Measurements from ENCODE around the gene XPO4. TPM values are rescaled to one million over a fixed set of nuclear protein-coding genes. Genes with fewer than 3 reads are reported as not detected.
"Not testable (repeated sequence)": the region's sequence is repeated elsewhere in the genome, so short reads cannot be mapped to it uniquely, and the experiment has no call there.

The XPO4 gene
- 10 to 100 TPM; 19.3 to 24.8 TPM for total RNA-seq

DNA sequence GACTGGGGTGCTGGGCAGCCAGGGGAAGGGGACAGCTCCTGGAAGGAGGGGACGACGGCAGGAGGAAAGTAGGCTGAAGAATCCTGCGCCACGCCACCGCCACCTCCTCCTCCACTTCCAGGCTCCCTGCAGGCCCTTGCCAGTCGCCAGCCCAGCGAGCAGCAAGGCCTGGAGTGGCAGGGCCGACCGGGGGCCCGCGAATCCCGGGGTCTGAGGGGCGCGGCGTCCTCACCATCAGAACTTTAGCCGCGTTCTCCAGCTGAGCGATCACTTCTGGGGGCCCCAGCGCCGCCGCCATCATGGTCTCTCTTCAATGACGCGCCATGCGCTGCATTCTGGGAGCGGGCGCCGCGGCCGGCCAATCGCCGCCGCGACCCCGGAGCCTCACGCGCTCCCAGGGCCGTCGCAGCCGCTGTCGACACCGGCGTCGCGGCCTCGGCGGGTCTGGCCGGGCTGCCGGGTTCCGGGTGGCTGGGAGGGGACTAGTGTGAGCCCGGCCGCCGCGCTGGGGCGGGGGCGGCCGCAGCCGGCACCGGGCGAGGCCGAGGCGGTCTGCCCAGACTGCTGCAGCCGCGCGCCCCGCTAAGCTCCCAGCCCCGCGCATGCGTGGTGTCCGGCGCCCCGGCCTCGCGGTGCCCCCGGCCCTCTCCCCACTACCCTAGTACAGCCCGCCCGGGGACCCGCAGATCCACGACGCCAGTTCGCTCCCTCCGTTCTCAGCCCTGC lies at the start of gene XPO4:
TSS of gene XPO4 (minus strand) at position 309 of the 726 bp plus-strand sequence. CDS start at position 301, 8 bp downstream.
- TF ChIP-seq, protein P1, sequence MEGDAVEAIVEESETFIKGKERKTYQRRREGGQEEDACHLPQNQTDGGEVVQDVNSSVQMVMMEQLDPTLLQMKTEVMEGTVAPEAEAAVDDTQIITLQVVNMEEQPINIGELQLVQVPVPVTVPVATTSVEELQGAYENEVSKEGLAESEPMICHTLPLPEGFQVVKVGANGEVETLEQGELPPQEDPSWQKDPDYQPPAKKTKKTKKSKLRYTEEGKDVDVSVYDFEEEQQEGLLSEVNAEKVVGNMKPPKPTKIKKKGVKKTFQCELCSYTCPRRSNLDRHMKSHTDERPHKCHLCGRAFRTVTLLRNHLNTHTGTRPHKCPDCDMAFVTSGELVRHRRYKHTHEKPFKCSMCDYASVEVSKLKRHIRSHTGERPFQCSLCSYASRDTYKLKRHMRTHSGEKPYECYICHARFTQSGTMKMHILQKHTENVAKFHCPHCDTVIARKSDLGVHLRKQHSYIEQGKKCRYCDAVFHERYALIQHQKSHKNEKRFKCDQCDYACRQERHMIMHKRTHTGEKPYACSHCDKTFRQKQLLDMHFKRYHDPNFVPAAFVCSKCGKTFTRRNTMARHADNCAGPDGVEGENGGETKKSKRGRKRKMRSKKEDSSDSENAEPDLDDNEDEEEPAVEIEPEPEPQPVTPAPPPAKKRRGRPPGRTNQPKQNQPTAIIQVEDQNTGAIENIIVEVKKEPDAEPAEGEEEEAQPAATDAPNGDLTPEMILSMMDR (IDR thresholded peaks at IDR 0.05) = no peak
- ATAC-seq (ENCODE audit: insufficient number of reproducible peaks, low FRiP score, low read depth) (peak; percentile 61), DNase-seq (ENCODE audit: low spot score) (peak; percentile 23)
- Histone ChIP-seq H3K27ac (peak within 1 kb of the TSS; percentile 93 to 95), H3K9me3 (no peaks in the 10 kb centered on the region), H3K27me3 (replicated peaks; ENCODE audit: insufficient read depth) (no peaks in the 10 kb centered on the region), H3K4me3 (peak within 1 kb of the TSS; percentile 100), H3K4me1 (ENCODE audit: control insufficient read depth in 1 of 2, low read depth in 2 of 2) (peaks cover 5 to 16% of the 10 kb centered on the region in 2 donors), H3K36me3 (no peaks in the 10 kb centered on the region)

DNA sequence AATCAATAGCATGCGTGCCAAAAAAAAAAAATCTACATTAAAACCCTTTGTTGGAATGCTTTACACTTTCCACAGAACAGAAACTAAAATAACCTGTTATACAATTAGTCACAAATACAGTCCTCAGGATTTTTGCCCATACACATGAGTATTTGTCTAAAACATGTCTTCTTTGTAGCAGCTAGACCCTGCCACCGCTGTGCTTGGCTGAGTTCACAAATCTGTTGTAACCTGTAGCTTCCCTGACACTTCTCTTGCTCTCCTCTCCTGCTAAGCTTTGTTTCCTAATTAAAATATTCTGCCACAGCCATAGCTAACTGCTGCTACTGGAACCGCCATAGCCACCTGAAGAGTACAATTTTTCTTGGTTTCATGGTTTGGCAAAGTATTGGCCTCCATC lies 45.5 kb upstream of the XPO4 start:
- H3K36me3 ChIP-seq; H3K27ac ChIP-seq; ATAC-seq (ENCODE audit: insufficient number of reproducible peaks, low FRiP score, low read depth); H3K4me3 ChIP-seq; H3K9me3 ChIP-seq; DNase-seq (ENCODE audit: low spot score); H3K27me3 ChIP-seq (replicated peaks; ENCODE audit: insufficient read depth): not testable (repeated sequence)
- peaks cover 0 to 11% of the 10 kb centered on the region in 2 donors for H3K4me1 ChIP-seq (ENCODE audit: control insufficient read depth in 1 of 2, low read depth in 2 of 2)

DNA sequence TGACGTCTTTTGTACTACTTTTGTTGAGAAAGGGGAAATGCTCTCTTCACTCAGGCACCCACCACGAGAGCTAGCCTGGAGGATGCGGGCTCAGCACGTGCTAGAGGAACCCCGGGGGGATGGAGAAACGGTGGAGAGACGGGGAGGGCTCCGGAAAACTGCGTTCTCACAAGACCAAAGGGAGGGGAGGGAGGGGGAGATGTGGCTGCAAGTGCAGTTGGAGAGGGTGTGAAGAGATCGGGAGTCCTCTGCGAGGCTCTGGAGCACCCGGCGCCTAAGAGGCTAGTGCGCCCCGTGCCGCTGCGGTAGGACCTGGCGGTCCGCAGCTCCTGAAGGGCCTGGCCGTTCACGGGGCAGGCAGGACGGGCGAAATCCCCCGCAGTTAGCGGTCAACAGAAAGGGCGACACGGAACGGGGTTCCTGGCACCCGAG lies 43.4 kb upstream of the XPO4 start:
- DNase-seq (ENCODE audit: low spot score) (no peak), ATAC-seq (ENCODE audit: insufficient number of reproducible peaks, low FRiP score, low read depth) (no peak)
- Histone ChIP-seq H3K36me3 (no peaks in the 10 kb centered on the region), H3K4me3 (peak overlapping the region; percentile 39), H3K9me3 (no peaks in the 10 kb centered on the region), H3K4me1 (ENCODE audit: control insufficient read depth in 1 of 2, low read depth in 2 of 2) (peaks cover 0 to 13% of the 10 kb centered on the region in 2 donors), H3K27me3 (replicated peaks; ENCODE audit: insufficient read depth) (no peaks in the 10 kb centered on the region), H3K27ac (no peak overlapping the region)
- TF ChIP-seq, protein P1 (IDR thresholded peaks at IDR 0.05) = no peak

DNA sequence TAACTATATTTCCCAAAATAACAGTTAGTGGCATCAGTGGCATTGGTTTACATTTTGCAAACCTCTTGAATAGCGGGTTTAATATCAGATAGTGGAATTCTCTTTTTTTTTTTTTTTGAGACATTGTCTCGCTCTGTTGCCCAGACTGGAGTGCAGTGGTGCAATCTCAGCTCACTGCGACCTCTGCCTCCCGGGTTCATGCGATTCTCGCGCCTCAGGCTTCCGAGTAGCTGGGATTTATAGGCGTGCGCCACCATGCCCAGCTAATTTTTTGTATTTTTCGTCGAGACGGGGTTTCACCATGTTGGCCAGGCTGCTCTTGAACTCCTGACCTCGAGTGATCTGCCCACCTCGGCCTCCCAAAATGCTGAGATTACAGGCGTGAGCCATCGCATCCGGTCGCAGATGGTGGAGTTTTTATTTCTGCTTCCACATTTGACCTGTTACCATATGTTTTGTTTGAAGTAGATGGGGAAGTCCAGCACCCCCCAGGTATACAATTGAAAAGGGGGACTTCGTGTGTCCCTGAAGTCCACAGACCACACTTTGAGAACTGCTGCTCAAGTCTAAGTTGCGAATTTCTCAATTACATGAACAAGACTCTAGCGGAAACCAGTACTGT lies 40.5 kb upstream of the XPO4 start:
- TF ChIP-seq, protein P1 (IDR thresholded peaks at IDR 0.05) = no peak
- H3K4me1 ChIP-seq (ENCODE audit: control insufficient read depth in 1 of 2, low read depth in 2 of 2) = peaks cover 0 to 13% of the 10 kb centered on the region in 2 donors
- no peak for DNase-seq (ENCODE audit: low spot score)
- no peaks in the 10 kb centered on the region for H3K36me3 ChIP-seq
- H3K4me3 ChIP-seq = peak overlapping the region; percentile 23
- H3K9me3 ChIP-seq = no peaks in the 10 kb centered on the region
- H3K27ac ChIP-seq = peak overlapping the region; percentile 19 to 64
- ATAC-seq (ENCODE audit: insufficient number of reproducible peaks, low FRiP score, low read depth) = no peak
- no peaks in the 10 kb centered on the region for H3K27me3 ChIP-seq (replicated peaks; ENCODE audit: insufficient read depth)

DNA sequence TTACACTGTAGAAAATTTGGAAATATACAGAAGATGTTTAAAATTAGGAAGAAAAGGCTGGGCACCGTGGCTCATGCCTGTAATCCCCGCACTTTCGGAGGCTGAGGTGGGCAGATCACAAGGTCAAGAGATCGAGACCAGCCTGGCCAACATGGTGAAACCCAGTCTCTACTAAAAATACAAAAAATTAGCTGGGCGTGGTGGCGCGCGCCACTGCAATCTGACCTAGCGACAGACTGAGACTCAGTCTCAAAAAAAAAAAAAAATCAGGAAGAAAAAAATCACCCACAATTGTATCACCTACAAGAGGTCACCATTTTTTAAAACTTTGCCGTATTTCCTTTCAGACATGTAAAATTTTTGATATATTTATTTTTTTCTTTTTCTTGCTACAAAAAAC lies 38.0 kb upstream of the XPO4 start:
- H3K4me3 ChIP-seq; H3K9me3 ChIP-seq; H3K36me3 ChIP-seq; ATAC-seq (ENCODE audit: insufficient number of reproducible peaks, low FRiP score, low read depth); H3K27ac ChIP-seq; H3K4me1 ChIP-seq (ENCODE audit: control insufficient read depth in 1 of 2, low read depth in 2 of 2); DNase-seq (ENCODE audit: low spot score); H3K27me3 ChIP-seq (replicated peaks; ENCODE audit: insufficient read depth): not testable (repeated sequence)

DNA sequence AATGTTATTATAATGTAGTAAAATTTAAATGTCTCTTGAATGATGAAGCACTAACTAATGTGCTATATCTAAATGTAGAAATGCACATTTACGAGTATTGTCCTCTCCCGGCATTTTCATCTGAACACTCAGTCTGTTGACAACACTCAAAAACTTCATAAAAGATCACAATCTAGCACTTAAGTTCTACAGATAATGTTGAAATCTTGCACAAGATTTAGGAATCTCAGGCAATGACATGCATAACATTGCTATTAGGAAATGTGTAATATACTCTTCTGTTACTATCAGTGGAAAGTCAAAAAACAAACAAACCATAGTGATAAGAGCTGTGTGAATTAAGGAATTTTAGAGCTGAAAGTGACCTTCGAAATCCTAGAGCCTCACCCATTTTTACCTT lies 37.5 kb upstream of the XPO4 start:
- no peaks in the 10 kb centered on the region for H3K9me3 ChIP-seq
- TF ChIP-seq, protein P1 (IDR thresholded peaks at IDR 0.05) = no peak
- no peak overlapping the region for H3K27ac ChIP-seq
- H3K27me3 ChIP-seq (replicated peaks; ENCODE audit: insufficient read depth) = no peaks in the 10 kb centered on the region
- no peak for DNase-seq (ENCODE audit: low spot score)
- H3K4me1 ChIP-seq (ENCODE audit: control insufficient read depth in 1 of 2, low read depth in 2 of 2) = peaks cover 0 to 6% of the 10 kb centered on the region in 2 donors
- ATAC-seq (ENCODE audit: insufficient number of reproducible peaks, low FRiP score, low read depth) = no peak
- no peaks in the 10 kb centered on the region for H3K36me3 ChIP-seq
- no peak overlapping the region for H3K4me3 ChIP-seq
